GM21381 (cell line): ENCODE measurements around the gene UBXN6.

ENCODE experiments used
- ATAC-seq: cut with Tn5 transposase; IDR thresholded peaks from one replicate; pipeline ENCODE4 v1.9.1; 2021; ENCODE audit warnings: mild to moderate bottlenecking, moderate library complexity; ENCODE audit not compliant: unreplicated experiment

Gene UBXN6

DNA sequence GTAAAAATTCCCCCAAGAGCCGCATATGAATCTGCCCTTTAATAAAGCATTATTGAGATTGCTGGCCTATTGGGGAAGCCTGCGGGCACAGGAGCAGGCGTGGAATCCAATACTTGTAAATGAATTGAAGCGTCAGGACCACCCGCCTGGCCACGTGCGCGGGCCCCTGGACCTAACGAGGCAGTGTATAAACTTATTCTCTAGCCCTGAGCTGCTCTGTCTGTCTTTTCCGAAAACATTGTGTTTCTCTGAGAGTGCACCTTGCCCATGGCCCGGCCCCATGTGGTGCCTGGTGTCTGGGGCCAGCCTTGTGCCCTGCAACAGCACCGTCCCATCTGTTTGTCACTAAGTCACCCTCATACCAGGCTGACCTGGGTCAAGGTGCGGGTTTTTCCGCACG is 14.4 kb downstream of the UBXN6 start:
- ATAC-seq: no peak

- ATAC-seq: no peak
These were observed 14.8 kb downstream of the UBXN6 start for GRCh38 chr19:4442819-4443146.

GRCh38 chr19:4441994-4442818 is 15.4 kb downstream of the UBXN6 start:
- ATAC-seq: no peak

- no peak for ATAC-seq
These were observed 18.4 kb downstream of the UBXN6 start for GRCh38 chr19:4439243-4439642.

DNA sequence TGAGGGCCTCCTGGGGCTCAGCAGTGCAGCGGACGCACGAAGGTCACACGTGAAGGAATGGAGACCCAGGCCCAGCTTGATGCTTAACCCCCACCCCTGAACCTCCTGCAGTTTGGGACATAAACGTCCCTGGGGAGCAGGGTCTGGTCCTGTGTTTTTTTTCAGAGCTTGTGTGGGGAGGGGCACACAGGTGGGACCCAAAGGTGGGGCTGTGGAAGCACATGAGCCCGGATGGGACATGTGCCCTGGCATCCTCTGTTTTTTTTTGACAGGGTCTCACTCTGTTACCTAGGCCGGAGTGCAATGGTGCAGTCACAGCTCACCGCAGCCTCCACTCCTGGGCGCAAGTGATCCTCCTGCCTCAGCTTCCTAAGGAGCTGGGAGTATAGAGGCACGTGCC is 20.5 kb downstream of the UBXN6 start:
- no peak for ATAC-seq

- ATAC-seq: no peak
These were observed 21.4 kb downstream of the UBXN6 start for GRCh38 chr19:4436231-4436630.

DNA sequence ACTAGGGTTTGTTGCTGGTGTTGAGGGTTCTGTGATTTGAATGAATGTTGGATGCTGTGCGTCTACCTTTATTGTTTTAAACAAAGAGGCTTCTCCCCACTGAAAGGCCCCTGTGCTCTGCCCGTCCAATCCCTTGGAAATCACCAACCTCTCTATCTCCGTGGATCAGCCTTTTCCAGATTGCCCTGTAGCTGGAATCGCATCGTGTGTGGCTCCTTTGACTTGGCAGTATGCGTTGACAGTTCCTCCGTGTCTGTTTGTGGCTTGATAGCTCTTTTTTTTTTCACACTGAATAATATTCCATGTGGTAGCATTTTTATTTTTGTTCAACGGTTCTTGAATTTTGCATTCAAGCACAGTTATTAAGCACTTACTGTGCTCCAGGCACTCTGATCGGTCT is 23.2 kb downstream of the UBXN6 start:
- no peak for ATAC-seq

GRCh38 chr19:4432918-4433506 is 24.6 kb downstream of the UBXN6 start:
- ATAC-seq: no peak

- ATAC-seq: no peak
These were observed 25.6 kb downstream of the UBXN6 start for GRCh38 chr19:4431808-4432674.

- ATAC-seq: no peak
These were observed 26.3 kb downstream of the UBXN6 start for GRCh38 chr19:4431296-4431695.

DNA sequence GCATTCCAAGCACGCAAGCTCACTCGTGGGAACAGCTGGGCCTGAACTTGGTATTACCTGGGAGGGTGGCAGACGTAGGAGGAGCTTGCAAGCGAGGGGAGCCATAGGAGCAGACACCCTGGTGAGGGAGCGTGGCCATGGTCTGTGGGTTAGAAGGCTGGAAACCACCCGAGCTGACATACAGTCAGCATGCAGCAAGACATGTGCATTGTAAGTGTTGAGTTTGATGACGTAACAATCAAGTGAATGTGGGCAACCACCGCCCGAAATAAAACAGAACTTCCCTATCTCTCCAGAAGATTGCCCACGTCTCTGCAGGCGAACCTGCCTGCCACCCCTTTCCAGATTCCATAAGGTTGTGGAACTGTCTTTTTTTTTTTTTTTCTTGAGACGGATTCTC is 26.8 kb downstream of the UBXN6 start:
- ATAC-seq: no peak

DNA sequence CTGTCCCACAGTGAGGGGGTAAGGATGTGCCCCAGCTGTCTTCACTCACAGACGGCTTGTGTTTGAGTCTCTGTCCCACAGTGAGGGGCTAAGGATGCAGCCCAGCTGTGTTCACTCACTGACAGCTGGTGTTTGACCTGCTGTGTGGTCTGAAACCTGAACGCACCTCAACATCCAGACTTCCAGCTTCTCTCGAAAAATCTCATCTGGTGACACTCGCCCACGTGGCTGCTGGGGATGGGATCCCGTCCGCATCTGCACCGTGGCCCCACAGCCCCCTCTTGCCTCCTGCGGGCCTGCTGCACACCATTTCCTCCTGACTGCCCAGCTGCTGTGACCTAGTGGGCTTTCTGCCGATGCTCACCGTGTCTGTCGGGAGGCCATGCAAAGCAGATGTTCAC is 27.8 kb downstream of the UBXN6 start:
- no peak for ATAC-seq

DNA sequence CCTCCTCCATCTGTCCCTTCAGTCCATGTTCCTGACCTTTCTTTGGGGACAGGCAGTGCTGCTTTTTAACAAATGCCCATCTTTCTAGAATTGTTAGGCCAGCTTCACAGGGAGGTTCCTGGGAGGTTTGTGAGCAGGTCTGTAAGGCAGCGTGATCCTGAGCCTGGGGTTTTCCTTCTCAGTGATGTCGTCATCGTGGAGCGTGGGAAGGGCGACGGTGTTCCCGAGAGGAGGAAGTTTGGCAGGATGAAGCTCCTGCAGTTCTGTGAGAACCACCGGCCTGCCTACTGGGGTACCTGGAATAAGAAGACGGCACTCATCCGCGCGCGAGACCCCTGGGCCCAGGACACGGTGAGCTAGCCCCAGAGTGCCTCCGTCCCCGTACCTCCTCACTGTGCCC is 28.3 kb downstream of the UBXN6 start:
- ATAC-seq: no peak

DNA sequence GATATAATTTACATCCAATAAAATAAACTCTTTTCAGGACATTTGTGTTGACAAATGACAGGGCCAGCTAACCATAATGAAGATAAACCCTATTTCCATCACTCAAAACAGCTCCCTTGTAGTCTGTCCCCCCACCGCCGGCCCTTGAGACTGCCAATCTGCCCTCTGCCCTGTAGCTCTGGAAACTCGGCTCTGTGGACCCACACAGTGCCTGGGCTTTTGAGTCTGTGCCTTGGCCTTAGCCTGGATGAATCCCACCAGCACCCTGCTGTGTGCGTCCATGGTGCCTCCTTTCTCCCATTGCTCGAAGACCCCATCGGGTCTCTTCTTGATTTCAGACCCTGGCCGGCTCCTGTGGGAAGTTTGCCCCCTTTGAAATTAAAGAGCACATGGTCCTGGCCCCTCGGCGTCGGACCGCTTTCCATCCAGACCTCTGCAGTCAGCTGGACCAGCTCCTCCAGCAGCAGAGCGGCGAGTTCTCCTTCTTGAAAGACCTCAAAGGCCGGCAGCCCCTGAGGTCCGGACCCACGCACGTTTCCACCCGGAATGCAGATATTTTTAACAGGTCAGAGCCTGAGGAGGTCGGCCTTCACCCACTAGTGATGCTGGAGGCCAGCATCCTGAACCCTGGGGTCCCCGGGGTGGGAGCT is 29.1 kb downstream of the UBXN6 start:
- no peak for ATAC-seq

GRCh38 chr19:4425537-4425936 is 32.1 kb downstream of the UBXN6 start:
- ATAC-seq: no peak

DNA sequence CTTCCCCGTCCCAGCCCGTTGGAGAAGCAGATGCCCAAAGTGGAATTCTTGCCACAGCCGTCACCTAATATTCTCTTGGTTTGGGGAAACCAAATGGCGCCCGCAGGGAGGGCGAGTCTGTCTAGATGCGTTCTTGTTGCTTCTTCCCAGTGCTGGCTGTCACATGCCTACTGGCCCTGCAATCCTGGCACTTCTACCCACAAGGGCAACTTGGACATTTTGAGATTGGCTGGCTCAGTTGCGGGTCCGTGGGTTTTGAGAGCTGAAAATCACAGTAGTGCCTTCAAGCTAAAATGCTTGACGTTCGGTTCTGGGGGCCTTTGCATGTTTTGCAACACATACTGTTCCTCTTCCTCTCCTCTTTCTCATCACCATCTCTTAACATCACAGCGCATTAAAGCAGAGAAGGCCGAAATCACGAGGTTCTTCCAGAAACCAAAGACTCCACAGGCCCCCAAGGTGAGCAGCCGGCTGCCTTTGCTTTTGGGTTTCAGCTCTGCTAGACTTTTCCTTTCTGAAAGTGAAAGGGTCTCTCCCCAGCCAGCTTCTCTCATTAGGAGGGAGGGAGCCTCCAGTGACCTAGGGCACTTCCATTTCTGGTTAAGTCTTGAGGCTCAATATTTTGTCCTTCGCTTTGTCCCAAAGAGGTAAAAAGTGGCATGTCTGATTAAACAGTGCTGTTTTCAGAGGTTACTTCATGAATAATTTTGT is 34.0 kb downstream of the UBXN6 start:
- no peak for ATAC-seq

- ATAC-seq: no peak
These were observed 41.3 kb downstream of the UBXN6 start for GRCh38 chr19:4416268-4416667.

DNA sequence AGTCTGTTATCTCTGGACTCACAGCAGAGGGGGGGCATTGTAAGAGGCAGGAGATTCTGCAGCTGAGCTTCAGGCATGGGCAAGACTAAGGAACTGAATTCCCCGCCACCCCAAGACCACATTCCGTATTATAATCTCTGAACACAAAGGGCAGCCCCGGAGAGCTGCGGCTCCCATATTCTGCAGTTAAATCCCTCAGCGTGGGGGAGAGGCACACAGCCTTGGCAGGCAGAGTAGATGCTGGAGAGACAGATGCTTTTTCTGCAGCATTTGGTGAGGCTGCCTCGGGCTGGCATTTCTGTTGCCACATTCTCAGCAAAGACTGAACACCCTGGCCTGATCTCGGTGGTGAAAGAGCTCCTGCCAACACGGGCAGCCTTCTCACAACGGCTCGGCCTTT is 42.2 kb downstream of the UBXN6 start:
- ATAC-seq: no peak

- ATAC-seq: no peak
These were observed 42.7 kb downstream of the UBXN6 start for GRCh38 chr19:4414800-4415321.

GRCh38 chr19:4414144-4414799 is 43.3 kb downstream of the UBXN6 start:
- ATAC-seq: no peak
